ENCODE measurements around the gene NDUFS1. TPM values are rescaled to one million over a fixed set of nuclear protein-coding genes. Genes with fewer than 3 reads are reported as not detected.

NDUFS1 gene
- total RNA-seq, 2 experiments from 2014 or later, result 70.6 to 90.4 TPM

DNA sequence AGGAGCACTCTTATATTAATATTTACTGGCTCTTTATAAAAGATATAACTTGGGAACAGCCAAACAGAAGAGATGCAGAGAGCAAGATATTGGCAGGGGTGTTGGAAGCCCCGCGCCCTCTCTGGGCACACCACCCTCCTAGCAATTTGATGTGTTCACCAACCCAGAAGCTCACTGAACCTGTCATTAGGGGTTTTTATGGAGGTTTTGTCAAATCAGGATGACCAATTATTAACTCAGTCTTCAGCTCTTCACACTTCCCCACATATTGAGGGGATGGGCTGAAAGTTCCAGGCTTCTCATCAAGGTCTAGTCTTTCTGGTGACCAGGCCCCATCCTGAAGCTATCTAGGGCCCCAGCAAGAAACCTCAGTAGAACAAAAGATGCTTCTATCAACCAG is 62.4 kb downstream of the NDUFS1 start:
- no peak for ATAC-seq
- Mint-ChIP-seq H3K36me3 (ENCODE audit: low read depth) (no peaks in the 10 kb centered on the region), H3K27me3 (no peaks in the 10 kb centered on the region), H3K4me1 (peaks cover 3% of the 10 kb centered on the region), H3K27ac (no peak overlapping the region), H3K9me3 (ENCODE audit: low read depth) (no peaks in the 10 kb centered on the region), H3K4me3 (no peak overlapping the region)
- POLR2A ChIA-PET, result interaction anchor here (0.6 kb wide), 1 partner anchor 16 kb away, joined by 3 read pairs; no protein-coding TSS in a partner anchor
- intact Hi-C loops (cut with DNase I, micrococcal nuclease), result no loop called here
- CTCF ChIA-PET, result interaction anchor here (0.7 to 1.7 kb wide), 5 partner anchors 10 to 146 kb away, joined by 3 to 6 read pairs (median 3); partner anchors contain the start of gene INO80D
- DNase-seq, result no peak

DNA sequence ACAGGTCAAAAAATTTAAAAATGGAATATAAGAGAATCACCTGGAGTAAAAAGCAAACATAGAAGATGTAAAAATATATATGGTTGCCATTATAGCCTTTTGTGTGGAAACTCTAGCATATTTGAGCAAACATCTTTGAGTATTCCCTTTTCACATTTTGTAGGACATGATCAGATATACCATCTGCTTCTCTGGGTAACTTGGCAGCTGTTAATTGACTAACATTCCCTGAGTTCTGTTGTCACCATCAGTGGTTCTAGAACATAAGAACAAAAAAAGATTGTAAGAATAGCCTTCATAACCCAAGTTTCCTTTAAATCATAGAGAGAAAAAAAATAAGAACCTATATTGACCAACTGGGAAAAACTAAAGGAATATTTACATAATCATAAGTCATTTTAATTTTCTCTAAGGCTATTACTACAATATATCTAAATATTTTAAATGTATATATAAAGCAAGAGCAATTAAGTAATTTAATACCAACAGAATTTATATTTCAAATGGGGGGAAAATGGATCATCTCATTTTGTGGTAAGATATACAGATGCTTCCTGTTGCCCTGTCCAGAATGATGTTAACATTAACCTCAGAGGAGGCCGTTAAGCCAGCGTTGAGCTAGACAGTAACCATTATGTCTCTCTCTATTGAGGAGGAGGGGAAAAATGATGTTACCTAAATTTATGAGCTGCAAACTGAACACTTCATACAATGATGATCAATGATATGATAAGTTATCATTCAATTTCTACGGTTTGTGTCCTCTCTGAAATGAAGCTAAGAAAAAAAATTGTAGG is 63.5 kb downstream of the NDUFS1 start:
- ChIA-PET CTCF (interaction anchor here (0.5 to 1.4 kb wide), 4 partner anchors 9 to 688 kb away, joined by 3 to 6 read pairs (median 4); partner anchors contain the start of gene INO80D), POLR2A (interaction anchor here (0.6 kb wide), 1 partner anchor 15 kb away, joined by 3 read pairs; no protein-coding TSS in a partner anchor)
- H3K4me3 Mint-ChIP-seq, result no peak overlapping the region
- no peak overlapping the region for H3K27ac Mint-ChIP-seq
- ATAC-seq, result no peak
- H3K9me3 Mint-ChIP-seq (ENCODE audit: low read depth), result no peaks in the 10 kb centered on the region
- peaks cover 6% of the 10 kb centered on the region for H3K4me1 Mint-ChIP-seq
- intact Hi-C loops (cut with DNase I, micrococcal nuclease), result no loop called here
- H3K27me3 Mint-ChIP-seq, result no peaks in the 10 kb centered on the region
- no peak for DNase-seq
- no peaks in the 10 kb centered on the region for H3K36me3 Mint-ChIP-seq (ENCODE audit: low read depth)

DNA sequence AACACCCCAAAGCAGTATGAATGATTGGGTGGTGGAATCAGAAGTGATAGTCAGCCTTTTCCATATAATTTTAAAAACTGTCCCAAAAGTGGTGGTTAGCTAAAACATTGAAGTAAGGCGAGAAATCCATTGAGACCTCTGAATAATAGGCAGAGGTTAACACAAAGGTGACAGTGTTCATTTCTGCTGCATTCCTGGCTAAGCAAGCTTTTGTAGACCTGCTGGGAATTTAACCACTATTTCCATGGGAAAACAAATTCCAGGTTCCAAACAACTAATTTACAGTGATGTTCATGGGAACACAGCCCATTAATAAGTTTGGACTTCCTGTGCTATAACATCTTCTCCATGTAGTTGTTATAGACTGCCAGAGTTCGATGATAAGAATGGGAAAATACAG is 66.9 kb downstream of the NDUFS1 start:
- intact Hi-C loops (cut with DNase I, micrococcal nuclease), result no loop called here
- DNase-seq (no peak), ATAC-seq (no peak)
- H3K4me3 Mint-ChIP-seq, result no peak overlapping the region
- H3K27ac Mint-ChIP-seq, result no peak overlapping the region
- peaks cover 9% of the 10 kb centered on the region for H3K4me1 Mint-ChIP-seq
- CTCF ChIA-PET, result no interaction called here
- POLR2A ChIA-PET, result no interaction called here
- H3K9me3 Mint-ChIP-seq (ENCODE audit: low read depth), result no peaks in the 10 kb centered on the region
- no peaks in the 10 kb centered on the region for H3K36me3 Mint-ChIP-seq (ENCODE audit: low read depth)
- H3K27me3 Mint-ChIP-seq, result no peaks in the 10 kb centered on the region

DNA sequence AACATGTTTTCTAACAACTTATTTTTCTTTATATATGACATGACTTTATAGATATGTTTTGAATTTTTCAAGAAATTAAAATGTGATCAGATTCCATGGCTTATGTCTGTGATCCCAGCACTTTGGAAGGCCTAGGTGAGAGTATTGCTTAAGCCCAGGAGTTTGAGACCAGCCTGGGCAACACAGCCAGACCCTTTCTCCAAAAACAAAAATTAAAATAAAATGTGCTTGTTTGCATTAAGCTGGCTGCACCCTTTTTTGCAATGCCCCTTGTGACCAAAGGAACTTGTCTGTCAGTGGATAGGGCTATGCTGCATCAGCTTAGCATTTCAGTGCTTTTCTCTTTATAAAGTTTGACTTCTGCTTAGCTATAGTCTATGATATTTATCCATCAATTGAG is 71.0 kb downstream of the NDUFS1 start:
- peak overlapping the region; percentile 19 for H3K27ac Mint-ChIP-seq
- DNase-seq (no peak), ATAC-seq (no peak)
- ChIA-PET POLR2A (no interaction called here), CTCF (interaction anchor here (1.5 to 1.8 kb wide), 3 partner anchors 11 to 72 kb away, joined by 4 to 5 read pairs (median 5); partner anchors contain the start of genes EEF1B2 and NDUFS1)
- H3K36me3 Mint-ChIP-seq (ENCODE audit: low read depth), result peaks cover 6% of the 10 kb centered on the region
- H3K27me3 Mint-ChIP-seq, result no peaks in the 10 kb centered on the region
- no peaks in the 10 kb centered on the region for H3K9me3 Mint-ChIP-seq (ENCODE audit: low read depth)
- intact Hi-C loops (cut with DNase I, micrococcal nuclease), result loop anchor here (5.0 to 10.0 kb wide), 3 partner anchors 56 to 1537 kb away; partner anchors contain the start of gene METTL21A (in 1 of the 2)
- H3K4me3 Mint-ChIP-seq, result no peak overlapping the region
- H3K4me1 Mint-ChIP-seq, result peaks cover 22% of the 10 kb centered on the region

DNA sequence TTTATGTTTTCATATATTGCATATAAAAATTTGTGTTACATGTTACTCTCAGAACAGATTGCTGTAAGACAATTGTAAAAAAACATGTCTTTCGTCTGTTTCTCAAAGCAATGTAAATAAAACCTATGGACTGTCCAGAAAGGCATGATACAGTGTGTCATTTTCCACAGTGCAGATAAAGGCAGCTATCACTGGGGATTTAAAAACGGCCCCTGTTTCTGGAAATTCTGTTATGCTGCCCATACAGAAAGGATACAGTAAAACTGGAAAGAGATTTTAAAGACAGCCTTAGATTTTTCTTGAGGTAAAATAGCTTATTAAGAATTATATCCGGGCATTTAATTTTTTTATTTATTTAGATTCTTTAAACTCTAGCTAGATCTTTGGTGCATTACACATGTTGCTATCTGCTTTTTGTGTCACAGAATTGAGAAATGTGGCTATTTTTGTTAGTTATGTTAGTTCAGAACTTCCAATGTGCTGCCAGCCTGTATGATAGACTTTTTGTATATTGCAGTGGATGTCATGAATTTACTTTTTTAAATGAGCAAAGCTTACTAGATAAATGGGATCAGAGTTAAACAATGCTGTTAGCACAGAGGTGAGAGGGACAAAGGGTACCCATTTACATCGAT is 72.4 kb downstream of the NDUFS1 start:
- POLR2A ChIA-PET, result interaction anchor here (0.6 to 1.3 kb wide), 3 partner anchors 13 to 103 kb away, joined by 3 to 7 read pairs (median 4); partner anchors contain the start of genes EEF1B2 and NDUFS1
- Mint-ChIP-seq H3K9me3 (ENCODE audit: low read depth) (no peaks in the 10 kb centered on the region), H3K27me3 (no peaks in the 10 kb centered on the region), H3K4me3 (peak overlapping the region; percentile 96), H3K4me1 (peaks cover 23% of the 10 kb centered on the region), H3K27ac (peak overlapping the region; percentile 99), H3K36me3 (ENCODE audit: low read depth) (peaks cover 6% of the 10 kb centered on the region)
- intact Hi-C loops (cut with DNase I, micrococcal nuclease), result loop anchor here (1.0 to 10.0 kb wide), 5 partner anchors 55 to 1538 kb away; partner anchors contain the start of genes EEF1B2 (in 1 of the 2), METTL21A (in 1 of the 2) and NDUFS1 (in 1 of the 2)
- CTCF ChIA-PET, result interaction anchor here (0.9 to 1.8 kb wide), 6 partner anchors 9 to 67 kb away, joined by 3 to 6 read pairs (median 4); no protein-coding TSS in a partner anchor
- DNase-seq, result no peak
- no peak for ATAC-seq

DNA sequence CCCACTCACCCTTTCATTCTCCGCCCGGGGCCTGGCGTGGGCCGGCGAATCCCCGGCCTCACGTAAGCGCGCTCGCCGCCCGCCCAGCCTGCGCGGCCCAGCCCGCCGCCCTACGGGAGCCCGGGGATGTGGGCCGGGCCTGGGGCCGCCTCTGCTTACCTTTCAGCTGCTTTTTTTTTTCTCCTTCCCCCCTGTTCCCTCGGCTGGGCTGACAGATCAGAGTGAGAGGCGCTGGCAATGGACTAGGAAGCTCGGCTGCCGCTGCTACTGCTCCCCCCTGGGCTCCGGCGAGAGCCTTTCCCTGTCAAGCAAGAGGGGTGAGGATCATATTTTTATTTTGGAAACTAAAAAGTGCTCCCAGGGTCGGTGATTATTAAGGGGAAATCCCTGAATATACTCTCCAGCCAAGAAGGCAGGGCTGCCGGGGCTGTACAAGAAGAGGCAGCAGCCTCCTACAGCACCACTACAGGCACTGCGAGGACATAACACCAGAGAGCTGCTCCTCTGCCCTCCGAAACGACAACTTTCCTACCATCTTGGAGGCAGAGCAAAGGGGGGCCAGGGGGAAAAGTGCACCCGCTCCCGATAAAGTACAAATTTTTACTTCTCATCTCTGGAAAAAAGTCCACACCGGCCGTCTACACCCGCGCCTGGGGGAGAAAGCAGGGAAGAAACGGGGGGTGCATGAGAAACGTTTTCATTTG is 73.3 kb downstream of the NDUFS1 start, which contains the start of gene INO80D:
TSS of gene INO80D (minus strand) at position 433 of the 704 bp plus-strand sequence. CDS start 23,158 bp downstream, outside the sequence.
- intact Hi-C loops (cut with DNase I, micrococcal nuclease), result loop anchor here (1.0 to 10.0 kb wide), 6 partner anchors 54 to 1539 kb away; partner anchors contain the start of genes EEF1B2 (in 2 of the 2), NDUFS1 (in 2 of the 2), METTL21A (in 1 of the 2) and ZDBF2 (in 1 of the 2)

DNA sequence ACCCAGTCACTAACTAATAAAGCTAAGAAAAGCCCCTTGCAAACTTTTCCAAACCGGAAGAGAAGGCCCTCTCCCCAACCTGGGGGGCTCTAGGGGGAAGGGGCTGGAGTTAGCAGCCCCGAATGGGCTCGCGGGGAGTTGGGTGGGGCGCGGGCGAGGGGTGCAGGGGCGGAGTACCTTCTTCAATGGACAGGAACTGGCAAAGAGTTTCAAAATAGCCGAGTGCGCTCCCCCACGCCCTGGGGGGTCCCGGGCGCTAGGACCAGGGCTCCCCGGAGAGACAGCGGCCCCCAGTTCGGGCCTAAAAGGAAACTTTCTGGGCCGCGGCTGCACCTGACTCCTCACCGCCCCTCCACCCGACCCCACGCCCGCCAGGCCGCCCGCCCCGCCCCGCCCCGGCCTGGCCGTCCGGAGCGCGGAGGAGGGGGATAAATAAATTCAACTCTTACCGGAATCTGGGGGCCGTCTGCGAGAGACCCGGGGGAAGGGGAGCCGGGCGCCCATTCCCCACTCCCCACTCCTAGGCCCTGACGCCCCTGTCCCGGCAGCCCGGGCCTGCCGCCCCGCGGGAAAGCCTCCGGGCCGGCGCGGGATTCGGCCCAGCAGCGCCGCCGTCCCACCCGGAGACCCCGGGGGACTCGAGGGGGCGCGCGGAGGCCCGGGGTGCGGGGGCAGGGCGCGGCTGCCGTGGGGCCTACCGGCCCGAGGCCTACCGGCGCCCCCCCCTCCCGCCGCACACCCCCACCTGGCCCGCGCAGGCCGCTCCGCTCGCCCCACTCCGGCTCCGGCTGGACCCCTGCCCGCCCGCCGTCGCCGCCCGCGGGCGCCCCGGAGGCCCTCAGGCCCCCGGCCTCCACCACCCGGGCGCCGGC is 74.1 kb downstream of the NDUFS1 start:
- H3K9me3 Mint-ChIP-seq (ENCODE audit: low read depth), result no peaks in the 10 kb centered on the region
- peaks cover 6% of the 10 kb centered on the region for H3K36me3 Mint-ChIP-seq (ENCODE audit: low read depth)
- DNase-seq (peak; percentile 61), ATAC-seq (peak; percentile 4)
- intact Hi-C loops (cut with DNase I, micrococcal nuclease), result loop anchor here (1.0 to 10.0 kb wide), 6 partner anchors 53 to 1540 kb away; partner anchors contain the start of genes EEF1B2 (in 1 of the 2), FASTKD2 (in 1 of the 2), MDH1B (in 1 of the 2) and METTL21A (in 1 of the 2)
- no peaks in the 10 kb centered on the region for H3K27me3 Mint-ChIP-seq
- H3K4me3 Mint-ChIP-seq, result peak overlapping the region; percentile 96
- ChIA-PET POLR2A (interaction anchor here (0.6 to 1.3 kb wide), 5 partner anchors 25 to 1420 kb away, joined by 3 to 7 read pairs (median 3); partner anchors contain the start of genes EEF1B2 and NDUFS1), CTCF (interaction anchor here (0.6 to 1.8 kb wide), 6 partner anchors 11 to 1759 kb away, joined by 3 to 6 read pairs (median 4); no protein-coding TSS in a partner anchor)
- H3K4me1 Mint-ChIP-seq, result peaks cover 30% of the 10 kb centered on the region
- peak overlapping the region; percentile 95 for H3K27ac Mint-ChIP-seq

More for the DNA sequence above, 73.3 kb downstream of the NDUFS1 start, which contains the start of gene INO80D:
- H3K36me3 Mint-ChIP-seq (ENCODE audit: low read depth), result peaks cover 6% of the 10 kb centered on the region
- H3K27ac Mint-ChIP-seq, result peak within 1 kb of the TSS; percentile 99
- H3K9me3 Mint-ChIP-seq (ENCODE audit: low read depth), result no peaks in the 10 kb centered on the region
- peaks cover 28% of the 10 kb centered on the region for H3K4me1 Mint-ChIP-seq
- ATAC-seq, result peak; percentile 96
- DNase-seq, result peak; percentile 89
- no peaks in the 10 kb centered on the region for H3K27me3 Mint-ChIP-seq
- peak within 1 kb of the TSS; percentile 96 for H3K4me3 Mint-ChIP-seq
- POLR2A ChIA-PET, result interaction anchor here (0.5 to 1.3 kb wide), 9 partner anchors 12 to 1419 kb away, joined by 3 to 7 read pairs (median 3); partner anchors contain the start of genes EEF1B2 and NDUFS1
- CTCF ChIA-PET, result interaction anchor here (0.6 to 1.8 kb wide), 4 partner anchors 10 to 68 kb away, joined by 3 to 6 read pairs (median 4); no protein-coding TSS in a partner anchor

DNA sequence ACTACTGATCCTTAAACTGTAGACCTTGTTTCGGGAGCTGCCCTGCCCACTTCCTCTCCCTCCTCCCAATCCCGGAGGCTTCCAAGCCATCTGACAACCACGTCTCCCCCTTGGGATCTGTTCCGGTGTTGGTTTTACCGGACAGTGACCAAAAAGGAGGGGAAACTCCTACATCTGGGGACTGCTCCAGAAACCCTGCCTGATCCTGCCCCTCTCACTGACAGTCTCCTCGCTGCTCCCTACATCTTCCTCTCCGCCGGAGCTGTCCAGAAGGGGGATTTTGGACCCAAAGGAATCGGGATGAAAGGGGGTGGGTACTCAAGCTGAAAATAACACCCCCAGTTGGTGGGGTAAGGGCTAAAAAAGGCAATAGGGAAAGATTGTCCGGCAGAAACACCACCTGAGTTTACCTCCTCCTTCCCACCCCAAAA is 74.8 kb downstream of the NDUFS1 start:
- ChIA-PET CTCF (interaction anchor here (0.6 to 1.4 kb wide), 4 partner anchors 13 to 1760 kb away, joined by 3 to 6 read pairs (median 3); no protein-coding TSS in a partner anchor), POLR2A (no interaction called here)
- Mint-ChIP-seq H3K36me3 (ENCODE audit: low read depth) (peaks cover 9% of the 10 kb centered on the region), H3K4me3 (peak overlapping the region; percentile 90), H3K27ac (peak overlapping the region; percentile 95), H3K9me3 (ENCODE audit: low read depth) (no peaks in the 10 kb centered on the region), H3K4me1 (peaks cover 36% of the 10 kb centered on the region), H3K27me3 (no peaks in the 10 kb centered on the region)
- intact Hi-C loops (cut with DNase I, micrococcal nuclease), result loop anchor here in 1 of 2 experiments (2.0 to 10.0 kb wide), 3 partner anchors 190 to 1540 kb away; partner anchors contain the start of genes FASTKD2, MDH1B, METTL21A and ZDBF2
- ATAC-seq, result no peak
- DNase-seq, result peak; percentile 29

DNA sequence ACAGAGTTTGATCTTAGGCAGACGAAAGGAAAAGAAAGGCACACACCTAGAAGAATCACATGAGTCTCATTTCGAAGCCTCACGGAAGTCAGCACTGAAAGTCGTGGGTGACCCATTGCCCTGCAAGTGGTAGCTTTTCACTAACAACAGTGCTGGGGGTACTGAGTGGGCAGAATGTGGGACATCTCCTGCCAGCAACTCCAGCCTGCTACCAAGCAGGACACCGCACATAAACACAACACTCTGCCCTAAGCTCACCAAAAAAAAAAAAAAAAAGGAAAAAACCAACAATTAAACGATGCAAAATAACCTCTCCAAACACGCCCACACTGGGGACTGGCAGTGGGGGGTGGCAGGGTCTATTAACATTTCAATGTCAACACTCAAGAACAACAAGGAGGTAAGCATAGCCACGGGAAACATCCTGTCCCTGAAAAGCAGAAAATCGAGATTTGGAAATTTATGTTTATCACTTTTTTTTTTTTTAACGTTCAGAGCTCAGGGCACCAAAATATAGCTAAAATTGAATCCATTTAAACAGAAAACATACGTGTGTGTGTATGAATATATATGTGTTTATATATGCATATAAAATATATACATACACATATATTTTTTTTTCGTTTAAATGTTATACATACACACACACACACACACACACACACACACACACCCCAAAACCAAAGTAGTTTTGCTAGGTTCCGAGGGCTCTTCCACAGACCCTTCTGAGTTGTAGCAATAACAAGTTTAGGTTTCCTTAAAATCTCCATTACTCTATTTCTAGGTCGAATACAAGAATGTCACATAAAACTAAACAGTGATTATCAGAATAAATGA is 75.4 kb downstream of the NDUFS1 start:
- CTCF ChIA-PET, result interaction anchor here (0.8 to 1.6 kb wide), 5 partner anchors 12 to 62 kb away, joined by 3 to 6 read pairs (median 3); no protein-coding TSS in a partner anchor
- intact Hi-C loops (cut with DNase I, micrococcal nuclease), result loop anchor here in 1 of 2 experiments (2.0 to 10.0 kb wide), 3 partner anchors 191 to 1541 kb away; partner anchors contain the start of genes FASTKD2, MDH1B, METTL21A and ZDBF2
- H3K36me3 Mint-ChIP-seq (ENCODE audit: low read depth), result peaks cover 10% of the 10 kb centered on the region
- POLR2A ChIA-PET, result interaction anchor here (0.7 to 1.2 kb wide), 3 partner anchors 13 to 106 kb away, joined by 3 to 5 read pairs (median 3); partner anchors contain the start of gene EEF1B2
- peak overlapping the region; percentile 95 for H3K27ac Mint-ChIP-seq
- H3K9me3 Mint-ChIP-seq (ENCODE audit: low read depth), result no peaks in the 10 kb centered on the region
- ATAC-seq, result peak; percentile 14
- peaks cover 36% of the 10 kb centered on the region for H3K4me1 Mint-ChIP-seq
- no peaks in the 10 kb centered on the region for H3K27me3 Mint-ChIP-seq
- H3K4me3 Mint-ChIP-seq, result peak overlapping the region; percentile 90
- peak; percentile 54 for DNase-seq

All from activated CD4-positive, alpha-beta T cell treated with anti-CD3 and anti-CD28 coated beads for 36 hours (primary cell).